ENCODE results near the gene FBL. TPM values are rescaled to one million over a fixed set of nuclear protein-coding genes. Genes with fewer than 3 reads are reported as not detected.

The FBL gene
- total and polyA plus RNA-seq, 2 of the 8 experiments (the other 6 are each of a cell fraction or from before 2014, with no cell fraction given) = 790 to 1,361 TPM

DNA sequence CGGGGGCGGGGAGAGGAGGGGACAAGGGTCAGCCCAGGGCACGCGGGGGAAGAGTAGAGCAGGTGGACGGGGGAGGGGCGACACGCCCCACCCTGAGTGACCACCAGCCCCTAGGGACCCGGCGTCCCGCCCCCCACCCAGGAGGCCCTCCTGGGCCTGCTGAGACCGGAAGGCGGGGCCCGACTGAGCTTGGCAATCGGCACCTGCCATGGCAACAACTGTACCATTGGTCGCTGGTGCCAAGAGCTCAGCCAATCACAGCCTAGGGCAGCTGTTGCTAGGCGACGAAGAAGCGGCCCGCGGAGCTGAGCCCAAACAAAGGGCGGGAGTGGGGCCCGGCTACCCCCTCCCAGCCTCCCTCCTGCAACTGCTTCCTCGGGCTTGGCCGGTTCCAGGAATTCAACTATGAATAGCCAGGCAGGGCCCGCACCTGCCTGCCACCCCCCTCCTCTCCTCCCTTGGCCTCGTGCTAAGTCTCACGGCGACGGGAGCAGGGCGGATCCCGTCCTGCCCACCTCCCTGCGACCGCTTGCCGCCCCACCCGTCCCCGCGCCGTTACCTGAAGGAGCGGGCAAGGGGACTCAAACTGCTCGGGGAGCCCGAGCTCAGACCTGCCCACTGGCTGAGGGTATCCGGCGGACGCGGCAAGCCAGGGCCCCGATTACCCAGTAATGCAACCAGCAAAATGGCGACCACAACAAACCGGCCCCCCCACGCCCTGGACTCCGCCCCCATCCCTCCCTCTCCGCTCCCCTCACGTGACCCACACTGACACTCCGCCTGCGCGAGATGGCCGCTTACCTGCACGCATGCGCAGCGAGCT lies 12.5 kb downstream of the FBL start, which contains the start of gene DYRK1B (continued):
- TF ChIP-seq, protein P1, sequence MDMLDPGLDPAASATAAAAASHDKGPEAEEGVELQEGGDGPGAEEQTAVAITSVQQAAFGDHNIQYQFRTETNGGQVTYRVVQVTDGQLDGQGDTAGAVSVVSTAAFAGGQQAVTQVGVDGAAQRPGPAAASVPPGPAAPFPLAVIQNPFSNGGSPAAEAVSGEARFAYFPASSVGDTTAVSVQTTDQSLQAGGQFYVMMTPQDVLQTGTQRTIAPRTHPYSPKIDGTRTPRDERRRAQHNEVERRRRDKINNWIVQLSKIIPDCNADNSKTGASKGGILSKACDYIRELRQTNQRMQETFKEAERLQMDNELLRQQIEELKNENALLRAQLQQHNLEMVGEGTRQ (IDR thresholded peaks at IDR 0.05; ENCODE audit: low read length) = peak; percentile 98
- no peak for TF ChIP-seq EGR1 (IDR thresholded peaks at IDR 0.05; ENCODE audit: borderline replicate concordance, low read depth, low read length)
- TF ChIP-seq, protein P2, sequence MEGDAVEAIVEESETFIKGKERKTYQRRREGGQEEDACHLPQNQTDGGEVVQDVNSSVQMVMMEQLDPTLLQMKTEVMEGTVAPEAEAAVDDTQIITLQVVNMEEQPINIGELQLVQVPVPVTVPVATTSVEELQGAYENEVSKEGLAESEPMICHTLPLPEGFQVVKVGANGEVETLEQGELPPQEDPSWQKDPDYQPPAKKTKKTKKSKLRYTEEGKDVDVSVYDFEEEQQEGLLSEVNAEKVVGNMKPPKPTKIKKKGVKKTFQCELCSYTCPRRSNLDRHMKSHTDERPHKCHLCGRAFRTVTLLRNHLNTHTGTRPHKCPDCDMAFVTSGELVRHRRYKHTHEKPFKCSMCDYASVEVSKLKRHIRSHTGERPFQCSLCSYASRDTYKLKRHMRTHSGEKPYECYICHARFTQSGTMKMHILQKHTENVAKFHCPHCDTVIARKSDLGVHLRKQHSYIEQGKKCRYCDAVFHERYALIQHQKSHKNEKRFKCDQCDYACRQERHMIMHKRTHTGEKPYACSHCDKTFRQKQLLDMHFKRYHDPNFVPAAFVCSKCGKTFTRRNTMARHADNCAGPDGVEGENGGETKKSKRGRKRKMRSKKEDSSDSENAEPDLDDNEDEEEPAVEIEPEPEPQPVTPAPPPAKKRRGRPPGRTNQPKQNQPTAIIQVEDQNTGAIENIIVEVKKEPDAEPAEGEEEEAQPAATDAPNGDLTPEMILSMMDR (IDR thresholded peaks at IDR 0.05; ENCODE audit: control extremely low read depth in 1 of 3, insufficient read depth in 1 of 3, low read depth in 1 of 3, low read length in 3 of 3) = no peak
- TF ChIP-seq SIX5 (IDR thresholded peaks at IDR 0.05; ENCODE audit: low read depth, low read length) = no peak
- TF ChIP-seq TEAD4 (IDR thresholded peaks at IDR 0.05; ENCODE audit: low read depth, low read length) = no peak
- TF ChIP-seq CTBP2 (IDR thresholded peaks at IDR 0.05; ENCODE audit: borderline replicate concordance, insufficient read depth, insufficient read length, low read length) = no peak
- TF ChIP-seq, protein P3, sequence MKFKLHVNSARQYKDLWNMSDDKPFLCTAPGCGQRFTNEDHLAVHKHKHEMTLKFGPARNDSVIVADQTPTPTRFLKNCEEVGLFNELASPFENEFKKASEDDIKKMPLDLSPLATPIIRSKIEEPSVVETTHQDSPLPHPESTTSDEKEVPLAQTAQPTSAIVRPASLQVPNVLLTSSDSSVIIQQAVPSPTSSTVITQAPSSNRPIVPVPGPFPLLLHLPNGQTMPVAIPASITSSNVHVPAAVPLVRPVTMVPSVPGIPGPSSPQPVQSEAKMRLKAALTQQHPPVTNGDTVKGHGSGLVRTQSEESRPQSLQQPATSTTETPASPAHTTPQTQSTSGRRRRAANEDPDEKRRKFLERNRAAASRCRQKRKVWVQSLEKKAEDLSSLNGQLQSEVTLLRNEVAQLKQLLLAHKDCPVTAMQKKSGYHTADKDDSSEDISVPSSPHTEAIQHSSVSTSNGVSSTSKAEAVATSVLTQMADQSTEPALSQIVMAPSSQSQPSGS (IDR thresholded peaks at IDR 0.05; ENCODE audit: low read length) = no peak
- TF ChIP-seq FOSL1 (IDR thresholded peaks at IDR 0.05; ENCODE audit: insufficient read depth, low read depth, low read length) = no peak
- no peak for TF ChIP-seq SIRT6 (IDR thresholded peaks at IDR 0.05; ENCODE audit: low read length)
- no peak for TF ChIP-seq BACH1 (IDR thresholded peaks at IDR 0.05; ENCODE audit: low read length)
- TF ChIP-seq SUZ12 (IDR thresholded peaks at IDR 0.05; ENCODE audit: low read length) = no peak
- no peak for TF ChIP-seq BRCA1 (IDR thresholded peaks at IDR 0.05; ENCODE audit: low read depth, low read length)
- peak; percentile 31 for TF ChIP-seq ASH2L (IDR thresholded peaks at IDR 0.05; ENCODE audit: low read length)
- no peak for TF ChIP-seq RXRA (IDR thresholded peaks at IDR 0.05; ENCODE audit: insufficient read depth, low read depth, low read length)
- TF ChIP-seq EP300 (IDR thresholded peaks at IDR 0.05; ENCODE audit: borderline replicate concordance in 1 of 2, low read depth in 2 of 2, low read length in 2 of 2) = 0 out of 3 replicates have a peak, but pooled peaks of 1 of the 2 experiments have one; percentile 2
- peak in 1 of 2 experiments; percentile 76; a peak in 1 of 3 replicates for TF ChIP-seq POLR2A (IDR thresholded peaks at IDR 0.05; ENCODE audit: control extremely low read depth in 1 of 2, low read depth in 2 of 2, low read length in 2 of 2)
- TF ChIP-seq CBX5 (IDR thresholded peaks at IDR 0.05; ENCODE audit: low read depth, low read length) = no peak
- peak; percentile 37 for TF ChIP-seq TAF7 (optimal IDR thresholded peaks at IDR 0.05; ENCODE audit: borderline replicate concordance, low read depth, low read length)
- TF ChIP-seq CHD2 (IDR thresholded peaks at IDR 0.05; ENCODE audit: low read length) = peak; percentile 84
